Stimulated activated CD4-positive, alpha-beta T cell treated with anti-CD3 and anti-CD28 coated beads, Interleukin-4, amount 100 ng/mL, for 48 hours (primary cell): Measurements from ENCODE around the gene MRPL33.

Experiments used
- DNase-seq, 2 donors: peaks; one replicate each; pipeline ENCODE4 v3.0.0-alpha.2; 2020; ENCODE audit warnings: low read depth in 2 of 2

Gene MRPL33

GRCh38 chr2:27776097-27776496 is 4.6 kb downstream of the MRPL33 start:
- DNase-seq: no peak

- no peak for DNase-seq
Observed at GRCh38 chr2:27776696-27777095, 5.2 kb downstream of the MRPL33 start.

GRCh38 chr2:27779417-27780055 is 8.0 kb downstream of the MRPL33 start:
- DNase-seq: no peak

- no peak for DNase-seq
Observed at GRCh38 chr2:27781496-27781895, 10.0 kb downstream of the MRPL33 start.

- no peak for DNase-seq
Observed at GRCh38 chr2:27782701-27783100, 11.2 kb downstream of the MRPL33 start.

GRCh38 chr2:27790796-27791195 is 19.3 kb downstream of the MRPL33 start:
- no peak for DNase-seq

GRCh38 chr2:27792759-27793158 is 21.2 kb downstream of the MRPL33 start:
- no peak for DNase-seq

- no peak for DNase-seq
Observed at GRCh38 chr2:27795093-27795834, 23.7 kb downstream of the MRPL33 start.

GRCh38 chr2:27795868-27796277 is 24.4 kb downstream of the MRPL33 start:
- no peak for DNase-seq

- DNase-seq: no peak
Observed at GRCh38 chr2:27796791-27797765, 25.6 kb downstream of the MRPL33 start.

- no peak for DNase-seq
Observed at GRCh38 chr2:27797841-27798240, 26.3 kb downstream of the MRPL33 start.

- DNase-seq: no peak
Observed at GRCh38 chr2:27798486-27798885, 27.0 kb downstream of the MRPL33 start.

GRCh38 chr2:27798948-27799645 is 27.6 kb downstream of the MRPL33 start:
- DNase-seq: no peak

GRCh38 chr2:27799646-27800010 is 28.1 kb downstream of the MRPL33 start:
- DNase-seq: no peak

- DNase-seq: no peak
Observed at GRCh38 chr2:27800856-27801255, 29.3 kb downstream of the MRPL33 start.

GRCh38 chr2:27802547-27802946 is 31.0 kb downstream of the MRPL33 start:
- no peak for DNase-seq

GRCh38 chr2:27803046-27803445 is 31.5 kb downstream of the MRPL33 start:
- no peak for DNase-seq

- DNase-seq: no peak
Observed at GRCh38 chr2:27804146-27804545, 32.6 kb downstream of the MRPL33 start.

- DNase-seq: no peak
Observed at GRCh38 chr2:27805180-27805579, 33.7 kb downstream of the MRPL33 start.

- DNase-seq: no peak
Observed at GRCh38 chr2:27806311-27807059, 35.0 kb downstream of the MRPL33 start.

GRCh38 chr2:27807476-27807875 is 36.0 kb downstream of the MRPL33 start:
- no peak for DNase-seq
